ENCODE results near the gene ITPRIP.
A peak's percentile ranks its signal among the peaks of the same experiment; 100 is the strongest.

ITPRIP gene

DNA sequence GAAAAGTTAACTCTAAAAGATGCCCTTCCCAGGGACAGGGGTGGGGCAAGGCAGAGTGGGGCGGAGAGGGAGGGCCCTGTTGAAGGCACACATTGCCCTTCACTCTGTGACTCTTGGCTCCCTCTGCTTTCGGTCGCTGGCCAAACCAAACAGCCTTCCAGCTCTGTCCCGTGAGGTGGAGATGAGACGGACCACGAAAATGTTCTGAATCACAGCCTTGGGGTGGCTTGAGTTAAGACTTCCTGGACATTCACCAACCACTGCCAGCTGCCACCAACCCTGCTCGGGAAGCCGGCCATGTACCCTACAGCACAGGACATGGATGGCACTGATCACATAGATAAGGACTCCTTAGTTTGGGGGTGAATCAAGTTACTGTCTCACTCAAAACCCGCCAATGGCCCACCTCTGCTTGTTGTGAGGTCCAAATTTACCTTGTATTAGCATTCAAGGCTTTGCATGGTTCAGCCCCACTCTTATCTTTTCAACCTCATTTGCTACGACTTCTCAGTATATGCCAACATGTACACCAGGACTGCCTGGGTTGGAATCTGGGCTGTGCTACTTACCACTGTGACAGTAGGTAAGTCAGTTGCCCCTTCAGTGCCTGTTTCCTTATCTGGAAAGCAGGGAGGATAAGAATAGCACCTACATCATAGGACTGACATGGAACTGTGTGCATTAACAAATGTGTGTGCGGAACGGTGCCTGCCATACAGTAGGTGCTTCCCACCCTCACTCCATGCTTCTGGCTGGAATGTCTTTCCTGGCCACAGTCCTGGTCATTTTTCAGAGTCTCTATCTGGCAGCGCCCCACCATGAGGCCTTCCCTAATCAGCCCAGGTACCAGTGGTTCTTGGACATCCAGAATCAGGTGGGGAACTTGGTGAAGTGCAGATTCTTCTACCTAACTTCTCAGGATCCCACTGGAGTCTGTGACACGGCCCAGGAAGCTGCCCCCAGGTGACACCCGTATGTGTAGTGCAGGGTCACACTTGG, 28.0 kb downstream of the ITPRIP start:
- TF ChIP-seq ZNF8 (CRISPR knock-in tag; IDR thresholded peaks at IDR 0.05) (no peak), ZNF70 (CRISPR knock-in tag; IDR thresholded peaks at IDR 0.05) (no peak), ZNF565 (CRISPR knock-in tag; conservative IDR thresholded peaks at IDR 0.05; ENCODE audit: low read depth) (no peak), TCF4 (CRISPR knock-in tag; IDR thresholded peaks at IDR 0.05; ENCODE audit: borderline replicate concordance) (no peak), ESRRG (CRISPR knock-in tag; IDR thresholded peaks at IDR 0.05) (no peak), RARB (CRISPR knock-in tag; IDR thresholded peaks at IDR 0.05) (no peak), ZFP30 (CRISPR knock-in tag; IDR thresholded peaks at IDR 0.05) (no peak), CSDC2 (CRISPR knock-in tag; IDR thresholded peaks at IDR 0.05) (no peak), GLIS3 (CRISPR knock-in tag; IDR thresholded peaks at IDR 0.05) (no peak), ZFP3 (CRISPR knock-in tag; IDR thresholded peaks at IDR 0.05) (no peak), SNAI2 (CRISPR knock-in tag; IDR thresholded peaks at IDR 0.05) (no peak)
- TF ChIP-seq, protein P1, sequence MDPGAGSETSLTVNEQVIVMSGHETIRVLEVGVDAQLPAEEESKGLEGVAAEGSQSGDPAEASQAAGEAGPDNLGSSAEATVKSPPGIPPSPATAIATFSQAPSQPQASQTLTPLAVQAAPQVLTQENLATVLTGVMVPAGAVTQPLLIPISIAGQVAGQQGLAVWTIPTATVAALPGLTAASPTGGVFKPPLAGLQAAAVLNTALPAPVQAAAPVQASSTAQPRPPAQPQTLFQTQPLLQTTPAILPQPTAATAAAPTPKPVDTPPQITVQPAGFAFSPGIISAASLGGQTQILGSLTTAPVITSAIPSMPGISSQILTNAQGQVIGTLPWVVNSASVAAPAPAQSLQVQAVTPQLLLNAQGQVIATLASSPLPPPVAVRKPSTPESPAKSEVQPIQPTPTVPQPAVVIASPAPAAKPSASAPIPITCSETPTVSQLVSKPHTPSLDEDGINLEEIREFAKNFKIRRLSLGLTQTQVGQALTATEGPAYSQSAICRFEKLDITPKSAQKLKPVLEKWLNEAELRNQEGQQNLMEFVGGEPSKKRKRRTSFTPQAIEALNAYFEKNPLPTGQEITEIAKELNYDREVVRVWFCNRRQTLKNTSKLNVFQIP (CRISPR knock-in tag; IDR thresholded peaks at IDR 0.05; ENCODE audit: borderline replicate concordance, low read depth), result no peak
- TF ChIP-seq, protein P2, sequence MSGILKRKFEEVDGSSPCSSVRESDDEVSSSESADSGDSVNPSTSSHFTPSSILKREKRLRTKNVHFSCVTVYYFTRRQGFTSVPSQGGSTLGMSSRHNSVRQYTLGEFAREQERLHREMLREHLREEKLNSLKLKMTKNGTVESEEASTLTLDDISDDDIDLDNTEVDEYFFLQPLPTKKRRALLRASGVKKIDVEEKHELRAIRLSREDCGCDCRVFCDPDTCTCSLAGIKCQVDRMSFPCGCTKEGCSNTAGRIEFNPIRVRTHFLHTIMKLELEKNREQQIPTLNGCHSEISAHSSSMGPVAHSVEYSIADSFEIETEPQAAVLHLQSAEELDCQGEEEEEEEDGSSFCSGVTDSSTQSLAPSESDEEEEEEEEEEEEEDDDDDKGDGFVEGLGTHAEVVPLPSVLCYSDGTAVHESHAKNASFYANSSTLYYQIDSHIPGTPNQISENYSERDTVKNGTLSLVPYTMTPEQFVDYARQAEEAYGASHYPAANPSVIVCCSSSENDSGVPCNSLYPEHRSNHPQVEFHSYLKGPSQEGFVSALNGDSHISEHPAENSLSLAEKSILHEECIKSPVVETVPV (CRISPR knock-in tag; IDR thresholded peaks at IDR 0.05), result no peak
- TF ChIP-seq, protein P3, sequence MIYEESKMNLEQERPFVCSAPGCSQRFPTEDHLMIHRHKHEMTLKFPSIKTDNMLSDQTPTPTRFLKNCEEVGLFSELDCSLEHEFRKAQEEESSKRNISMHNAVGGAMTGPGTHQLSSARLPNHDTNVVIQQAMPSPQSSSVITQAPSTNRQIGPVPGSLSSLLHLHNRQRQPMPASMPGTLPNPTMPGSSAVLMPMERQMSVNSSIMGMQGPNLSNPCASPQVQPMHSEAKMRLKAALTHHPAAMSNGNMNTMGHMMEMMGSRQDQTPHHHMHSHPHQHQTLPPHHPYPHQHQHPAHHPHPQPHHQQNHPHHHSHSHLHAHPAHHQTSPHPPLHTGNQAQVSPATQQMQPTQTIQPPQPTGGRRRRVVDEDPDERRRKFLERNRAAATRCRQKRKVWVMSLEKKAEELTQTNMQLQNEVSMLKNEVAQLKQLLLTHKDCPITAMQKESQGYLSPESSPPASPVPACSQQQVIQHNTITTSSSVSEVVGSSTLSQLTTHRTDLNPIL (CRISPR knock-in tag; IDR thresholded peaks at IDR 0.05; ENCODE audit: low read depth), result no peak
- ATAC-seq, result peak; percentile 38

DNA sequence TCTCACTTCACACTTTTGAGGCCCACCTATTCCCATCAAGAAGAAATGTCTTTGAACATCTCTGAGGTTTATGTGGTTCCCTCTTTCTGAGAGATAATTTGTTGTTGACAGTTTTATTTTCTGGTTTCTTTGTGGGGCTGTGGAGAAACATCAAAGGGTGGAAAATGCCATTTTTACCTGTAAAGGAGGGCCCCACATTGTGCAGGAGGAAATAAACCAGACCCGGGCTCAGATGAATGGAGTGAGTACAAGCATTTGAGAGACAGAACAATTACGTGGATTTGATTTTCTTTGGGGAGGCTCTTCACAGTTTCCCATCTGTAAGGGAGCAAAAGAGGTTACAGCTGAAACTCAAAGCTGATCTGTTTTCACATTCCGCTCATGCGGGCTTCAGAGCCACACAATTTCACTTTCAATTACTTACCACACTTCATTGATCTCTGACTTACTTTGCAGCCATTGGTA, 29.8 kb downstream of the ITPRIP start:
- TF ChIP-seq, protein P3 (CRISPR knock-in tag; IDR thresholded peaks at IDR 0.05; ENCODE audit: low read depth), result no peak
- TF ChIP-seq ISL1 (CRISPR knock-in tag; IDR thresholded peaks at IDR 0.05) (no peak), OSR1 (CRISPR knock-in tag; IDR thresholded peaks at IDR 0.05) (no peak)
- TF ChIP-seq, protein P2 (CRISPR knock-in tag; IDR thresholded peaks at IDR 0.05), result no peak
- ATAC-seq, result no peak

DNA sequence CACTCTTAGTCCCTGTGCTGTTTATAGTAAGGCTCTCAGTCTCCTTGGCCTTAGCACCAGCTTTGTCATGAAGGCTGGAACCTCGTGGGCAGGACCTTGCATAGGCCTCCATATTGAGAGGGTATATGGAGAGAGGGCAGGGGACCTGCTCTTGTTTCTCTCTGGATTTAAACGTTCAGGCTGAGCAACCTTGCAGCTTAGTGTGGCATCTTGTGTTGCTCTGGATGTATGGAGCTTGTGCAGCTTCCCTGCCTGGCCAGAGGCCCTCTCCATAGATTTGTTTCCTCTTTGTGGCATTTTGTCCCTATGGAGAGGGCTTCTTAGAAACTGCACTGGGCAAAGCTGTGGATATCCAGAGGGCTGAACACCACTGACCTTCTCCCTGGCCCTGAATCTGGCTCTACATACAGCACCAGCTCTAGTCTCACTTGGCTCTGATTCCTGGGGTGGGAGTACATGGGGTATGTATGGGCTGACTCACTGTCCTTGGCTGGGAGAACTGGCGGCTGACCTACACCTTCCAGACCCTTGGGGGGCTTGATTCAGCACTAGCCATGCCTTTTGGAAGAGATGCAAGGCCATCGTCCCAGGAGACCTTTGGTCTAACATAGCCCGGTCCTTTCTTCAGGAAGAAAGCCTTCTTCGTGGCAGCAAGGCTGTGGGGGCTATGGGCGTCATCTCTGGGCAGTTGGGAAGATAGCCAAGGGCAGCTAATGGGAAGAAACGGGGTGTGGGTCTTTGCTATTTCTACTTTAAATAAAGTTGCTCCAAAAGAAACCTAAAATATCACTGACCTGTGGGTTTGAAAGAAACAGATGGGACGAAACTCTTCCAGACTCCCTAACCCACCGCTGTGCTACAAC, 30.5 kb downstream of the ITPRIP start:
- no peak for TF ChIP-seq ZNF8 (CRISPR knock-in tag; IDR thresholded peaks at IDR 0.05)
- no peak for TF ChIP-seq TCF4 (CRISPR knock-in tag; IDR thresholded peaks at IDR 0.05; ENCODE audit: borderline replicate concordance)
- TF ChIP-seq, protein P1 (CRISPR knock-in tag; IDR thresholded peaks at IDR 0.05; ENCODE audit: borderline replicate concordance, low read depth), result no peak
- TF ChIP-seq, protein P4, sequence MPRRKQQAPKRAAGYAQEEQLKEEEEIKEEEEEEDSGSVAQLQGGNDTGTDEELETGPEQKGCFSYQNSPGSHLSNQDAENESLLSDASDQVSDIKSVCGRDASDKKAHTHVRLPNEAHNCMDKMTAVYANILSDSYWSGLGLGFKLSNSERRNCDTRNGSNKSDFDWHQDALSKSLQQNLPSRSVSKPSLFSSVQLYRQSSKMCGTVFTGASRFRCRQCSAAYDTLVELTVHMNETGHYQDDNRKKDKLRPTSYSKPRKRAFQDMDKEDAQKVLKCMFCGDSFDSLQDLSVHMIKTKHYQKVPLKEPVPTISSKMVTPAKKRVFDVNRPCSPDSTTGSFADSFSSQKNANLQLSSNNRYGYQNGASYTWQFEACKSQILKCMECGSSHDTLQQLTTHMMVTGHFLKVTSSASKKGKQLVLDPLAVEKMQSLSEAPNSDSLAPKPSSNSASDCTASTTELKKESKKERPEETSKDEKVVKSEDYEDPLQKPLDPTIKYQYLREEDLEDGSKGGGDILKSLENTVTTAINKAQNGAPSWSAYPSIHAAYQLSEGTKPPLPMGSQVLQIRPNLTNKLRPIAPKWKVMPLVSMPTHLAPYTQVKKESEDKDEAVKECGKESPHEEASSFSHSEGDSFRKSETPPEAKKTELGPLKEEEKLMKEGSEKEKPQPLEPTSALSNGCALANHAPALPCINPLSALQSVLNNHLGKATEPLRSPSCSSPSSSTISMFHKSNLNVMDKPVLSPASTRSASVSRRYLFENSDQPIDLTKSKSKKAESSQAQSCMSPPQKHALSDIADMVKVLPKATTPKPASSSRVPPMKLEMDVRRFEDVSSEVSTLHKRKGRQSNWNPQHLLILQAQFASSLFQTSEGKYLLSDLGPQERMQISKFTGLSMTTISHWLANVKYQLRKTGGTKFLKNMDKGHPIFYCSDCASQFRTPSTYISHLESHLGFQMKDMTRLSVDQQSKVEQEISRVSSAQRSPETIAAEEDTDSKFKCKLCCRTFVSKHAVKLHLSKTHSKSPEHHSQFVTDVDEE (CRISPR knock-in tag; IDR thresholded peaks at IDR 0.05), result no peak
- no peak for TF ChIP-seq BACH2 (CRISPR knock-in tag; IDR thresholded peaks at IDR 0.05; ENCODE audit: borderline replicate concordance)
- TF ChIP-seq GLIS3 (CRISPR knock-in tag; IDR thresholded peaks at IDR 0.05), result no peak
- TF ChIP-seq, protein P2 (CRISPR knock-in tag; IDR thresholded peaks at IDR 0.05), result no peak
- TF ChIP-seq ARNTL (CRISPR knock-in tag; IDR thresholded peaks at IDR 0.05; ENCODE audit: borderline replicate concordance, low read depth), result no peak
- TF ChIP-seq ZFP3 (CRISPR knock-in tag; IDR thresholded peaks at IDR 0.05), result no peak
- no peak for TF ChIP-seq PPARA (CRISPR knock-in tag; IDR thresholded peaks at IDR 0.05; ENCODE audit: borderline replicate concordance)
- no peak for TF ChIP-seq ESRRG (CRISPR knock-in tag; IDR thresholded peaks at IDR 0.05)
- ATAC-seq, result no peak
